A549 (cell line): ENCODE measurements around the gene CELSR1.

Experiments used
- CEBPB ChIP-seq, 2 experiments: fragments of >200 bp in 1 of 2; sonication (Bioruptor Twin) in 1 of 2; formaldehyde crosslinking in 1 of 2; IDR thresholded peaks; 2 replicates each; pipeline ENCODE4 v1.6.1; 2012 to 2016
- CHD2 ChIP-seq: fragments of 150-350 bp; IDR thresholded peaks from 2 replicates; pipeline ENCODE4 v1.6.1; 2014; ENCODE audit warnings: low read length; ENCODE audit not compliant: partially characterized antibody
- EP300 ChIP-seq, 2 experiments: fragments of >200 bp; sonication (Bioruptor Twin); formaldehyde crosslinking; IDR thresholded peaks; 2 replicates in 1 of 2; 3 replicates in 1 of 2; pipeline ENCODE4 v1.6.1; 2016 to 2017
- FOXS1 ChIP-seq: fragments of 250-450 bp; sonication (Bioruptor Pico); IDR thresholded peaks from 2 replicates; pipeline ENCODE4 v1.5.0; 2020; ENCODE audit warnings: mild to moderate bottlenecking, moderate library complexity
- NPAS2 ChIP-seq: fragments of 250-450 bp; sonication (Bioruptor Pico); IDR thresholded peaks from 2 replicates; pipeline ENCODE4 v1.8.0; 2022; ENCODE audit warnings: mild to moderate bottlenecking, moderate library complexity, borderline replicate concordance
- POLR2A ChIP-seq: IDR thresholded peaks from 2 replicates; pipeline ENCODE4 v1.6.1; 2012; ENCODE audit warnings: mild to moderate bottlenecking, low read length
- RAD21 ChIP-seq, 2 experiments: fragments of >200 bp in 1 of 2; sonication (Bioruptor Twin) in 1 of 2; formaldehyde crosslinking in 1 of 2; IDR thresholded peaks in 1 of 2; conservative IDR thresholded peaks in 1 of 2; 2 replicates in 1 of 2; 3 replicates in 1 of 2; pipeline ENCODE4 v1.6.1; 2012 to 2018; ENCODE audit warnings: inconsistent platforms in 1 of 2
- RFX5 ChIP-seq: fragments of 450-650 bp; IDR thresholded peaks from 2 replicates; pipeline ENCODE4 v1.7.1; 2014; ENCODE audit warnings: antibody characterized with exemption, mild to moderate bottlenecking, moderate library complexity
- ZC3H11A ChIP-seq: fragments of 450-650 bp; IDR thresholded peaks from 2 replicates; pipeline ENCODE4 v1.6.1; 2014; ENCODE audit warnings: antibody characterized with exemption, mild to moderate bottlenecking
- TF ChIP-seq, protein P1 (sequence below): fragments of >200 bp; sonication (Bioruptor Twin); formaldehyde crosslinking; IDR thresholded peaks from 3 replicates; pipeline ENCODE4 v1.5.1; 2016
- TF ChIP-seq, protein P2 (sequence below): fragments of 200-600 bp; sonication (generic); IDR thresholded peaks from 2 replicates; pipeline ENCODE4 v1.6.1; 2016; ENCODE audit warnings: antibody characterized with exemption, mild to moderate bottlenecking, moderate library complexity
- TF ChIP-seq, protein P3 (sequence below): IDR thresholded peaks from 2 replicates; pipeline ENCODE4 v1.6.1; 2012

DNA sequence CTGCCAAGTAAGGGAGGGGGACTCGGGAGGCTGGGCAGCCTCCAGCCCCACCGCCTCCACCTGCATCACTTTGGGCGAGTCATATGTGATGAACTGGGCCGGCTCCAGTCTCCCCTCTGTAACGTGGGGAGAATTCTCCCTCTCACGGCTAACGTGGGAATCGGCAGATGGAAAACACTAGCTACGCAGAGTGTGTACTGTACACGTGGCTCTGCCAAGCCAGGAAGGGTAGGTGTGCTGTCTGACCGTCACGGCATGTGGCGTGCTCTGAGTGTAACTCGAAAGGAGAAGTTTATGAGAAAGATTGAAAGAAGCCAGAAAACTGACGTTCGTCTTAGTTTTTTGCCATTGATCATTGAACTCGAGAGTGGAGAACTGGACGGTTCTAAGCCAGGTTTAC is 188.2 kb downstream of the CELSR1 start:
- TF ChIP-seq RFX5 (no peak), POLR2A (no peak), CEBPB (IDR thresholded peaks at IDR 0.05) (no peak), FOXS1 (CRISPR knock-in tag) (no peak), EP300 (IDR thresholded peaks at IDR 0.05) (no peak), RAD21 (conservative IDR thresholded peaks at IDR 0.05 in 1 of 2, IDR thresholded peaks at IDR 0.05 in 1 of 2) (no peak), CHD2 (no peak), NPAS2 (no peak), ZC3H11A (no peak)
- TF ChIP-seq, protein P1, sequence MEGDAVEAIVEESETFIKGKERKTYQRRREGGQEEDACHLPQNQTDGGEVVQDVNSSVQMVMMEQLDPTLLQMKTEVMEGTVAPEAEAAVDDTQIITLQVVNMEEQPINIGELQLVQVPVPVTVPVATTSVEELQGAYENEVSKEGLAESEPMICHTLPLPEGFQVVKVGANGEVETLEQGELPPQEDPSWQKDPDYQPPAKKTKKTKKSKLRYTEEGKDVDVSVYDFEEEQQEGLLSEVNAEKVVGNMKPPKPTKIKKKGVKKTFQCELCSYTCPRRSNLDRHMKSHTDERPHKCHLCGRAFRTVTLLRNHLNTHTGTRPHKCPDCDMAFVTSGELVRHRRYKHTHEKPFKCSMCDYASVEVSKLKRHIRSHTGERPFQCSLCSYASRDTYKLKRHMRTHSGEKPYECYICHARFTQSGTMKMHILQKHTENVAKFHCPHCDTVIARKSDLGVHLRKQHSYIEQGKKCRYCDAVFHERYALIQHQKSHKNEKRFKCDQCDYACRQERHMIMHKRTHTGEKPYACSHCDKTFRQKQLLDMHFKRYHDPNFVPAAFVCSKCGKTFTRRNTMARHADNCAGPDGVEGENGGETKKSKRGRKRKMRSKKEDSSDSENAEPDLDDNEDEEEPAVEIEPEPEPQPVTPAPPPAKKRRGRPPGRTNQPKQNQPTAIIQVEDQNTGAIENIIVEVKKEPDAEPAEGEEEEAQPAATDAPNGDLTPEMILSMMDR, result no peak
- TF ChIP-seq, protein P2, sequence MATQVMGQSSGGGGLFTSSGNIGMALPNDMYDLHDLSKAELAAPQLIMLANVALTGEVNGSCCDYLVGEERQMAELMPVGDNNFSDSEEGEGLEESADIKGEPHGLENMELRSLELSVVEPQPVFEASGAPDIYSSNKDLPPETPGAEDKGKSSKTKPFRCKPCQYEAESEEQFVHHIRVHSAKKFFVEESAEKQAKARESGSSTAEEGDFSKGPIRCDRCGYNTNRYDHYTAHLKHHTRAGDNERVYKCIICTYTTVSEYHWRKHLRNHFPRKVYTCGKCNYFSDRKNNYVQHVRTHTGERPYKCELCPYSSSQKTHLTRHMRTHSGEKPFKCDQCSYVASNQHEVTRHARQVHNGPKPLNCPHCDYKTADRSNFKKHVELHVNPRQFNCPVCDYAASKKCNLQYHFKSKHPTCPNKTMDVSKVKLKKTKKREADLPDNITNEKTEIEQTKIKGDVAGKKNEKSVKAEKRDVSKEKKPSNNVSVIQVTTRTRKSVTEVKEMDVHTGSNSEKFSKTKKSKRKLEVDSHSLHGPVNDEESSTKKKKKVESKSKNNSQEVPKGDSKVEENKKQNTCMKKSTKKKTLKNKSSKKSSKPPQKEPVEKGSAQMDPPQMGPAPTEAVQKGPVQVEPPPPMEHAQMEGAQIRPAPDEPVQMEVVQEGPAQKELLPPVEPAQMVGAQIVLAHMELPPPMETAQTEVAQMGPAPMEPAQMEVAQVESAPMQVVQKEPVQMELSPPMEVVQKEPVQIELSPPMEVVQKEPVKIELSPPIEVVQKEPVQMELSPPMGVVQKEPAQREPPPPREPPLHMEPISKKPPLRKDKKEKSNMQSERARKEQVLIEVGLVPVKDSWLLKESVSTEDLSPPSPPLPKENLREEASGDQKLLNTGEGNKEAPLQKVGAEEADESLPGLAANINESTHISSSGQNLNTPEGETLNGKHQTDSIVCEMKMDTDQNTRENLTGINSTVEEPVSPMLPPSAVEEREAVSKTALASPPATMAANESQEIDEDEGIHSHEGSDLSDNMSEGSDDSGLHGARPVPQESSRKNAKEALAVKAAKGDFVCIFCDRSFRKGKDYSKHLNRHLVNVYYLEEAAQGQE, result no peak
- TF ChIP-seq, protein P3, sequence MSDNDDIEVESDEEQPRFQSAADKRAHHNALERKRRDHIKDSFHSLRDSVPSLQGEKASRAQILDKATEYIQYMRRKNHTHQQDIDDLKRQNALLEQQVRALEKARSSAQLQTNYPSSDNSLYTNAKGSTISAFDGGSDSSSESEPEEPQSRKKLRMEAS, result no peak
